ENCODE results near the gene NEU4. TPM values are rescaled to one million over a fixed set of nuclear protein-coding genes. Genes with fewer than 3 reads are reported as not detected.
"Not testable (repeated sequence)": the region's sequence is repeated elsewhere in the genome, so short reads cannot be mapped to it uniquely, and the experiment has no call there.

The NEU4 gene
- total RNA-seq, 3 donors from 2014 or later, result 41.4 to 72.5 (median 71.0) TPM

GRCh38 chr2:241797441-241798080, 11.4 kb upstream of the NEU4 start:
- Histone ChIP-seq H3K4me1 (ENCODE audit: low read depth) (peaks cover 36% of the 10 kb centered on the region), H3K4me3 (no peak overlapping the region), H3K36me3 (ENCODE audit: low read depth) (peaks cover 3% of the 10 kb centered on the region), H3K9me3 (no peaks in the 10 kb centered on the region)
- no peak for TF ChIP-seq CTCF (IDR thresholded peaks at IDR 0.05)
- DNase-seq (peak; percentile 67 to 77 (median 68)), ATAC-seq (peak; percentile 54)
- intact Hi-C loops (cut with DNase I, micrococcal nuclease), result no loop called here

- no peak for TF ChIP-seq CTCF (IDR thresholded peaks at IDR 0.05)
- H3K4me1 ChIP-seq (ENCODE audit: low read depth), result peaks cover 36% of the 10 kb centered on the region
- H3K36me3 ChIP-seq (ENCODE audit: low read depth), result peaks cover 3% of the 10 kb centered on the region
- DNase-seq (peak; percentile 70 to 84 (median 75)), ATAC-seq (peak; percentile 61)
- no peaks in the 10 kb centered on the region for H3K9me3 ChIP-seq
- intact Hi-C loops (cut with DNase I, micrococcal nuclease), result no loop called here
- no peak overlapping the region for H3K4me3 ChIP-seq
Observed at GRCh38 chr2:241798081-241798630, 10.8 kb upstream of the NEU4 start.

GRCh38 chr2:241798631-241799521, 10.1 kb upstream of the NEU4 start:
- no peak for ATAC-seq
- no peak for TF ChIP-seq CTCF (IDR thresholded peaks at IDR 0.05)
- Histone ChIP-seq H3K9me3 (no peaks in the 10 kb centered on the region), H3K4me3 (no peak overlapping the region), H3K36me3 (ENCODE audit: low read depth) (no peaks in the 10 kb centered on the region), H3K4me1 (ENCODE audit: low read depth) (peaks cover 40% of the 10 kb centered on the region)
- intact Hi-C loops (cut with DNase I, micrococcal nuclease), result no loop called here
- peak; percentile 10 to 50 (median 45) for DNase-seq

GRCh38 chr2:241799522-241800197, 9.3 kb upstream of the NEU4 start:
- DNase-seq (peak in 2 of 3 donors; percentile 37 to 49), ATAC-seq (no peak)
- H3K36me3 ChIP-seq (ENCODE audit: low read depth), result no peaks in the 10 kb centered on the region
- intact Hi-C loops (cut with DNase I, micrococcal nuclease), result no loop called here
- H3K4me3 ChIP-seq, result no peak overlapping the region
- H3K4me1 ChIP-seq (ENCODE audit: low read depth), result peaks cover 41% of the 10 kb centered on the region
- H3K9me3 ChIP-seq, result no peaks in the 10 kb centered on the region
- no peak for TF ChIP-seq CTCF (IDR thresholded peaks at IDR 0.05)

- not testable (repeated sequence) for ATAC-seq
Observed at GRCh38 chr2:241800198-241800903, 8.6 kb upstream of the NEU4 start.

More at GRCh38 chr2:241800198-241800903, 8.6 kb upstream of the NEU4 start:
- H3K36me3 ChIP-seq (ENCODE audit: low read depth); intact Hi-C loops (cut with DNase I, micrococcal nuclease); H3K4me3 ChIP-seq; DNase-seq; H3K9me3 ChIP-seq: not testable (repeated sequence)
- H3K4me1 ChIP-seq (ENCODE audit: low read depth), result peaks cover 42% of the 10 kb centered on the region
